Measurements from ENCODE around the gene PRPF39. TPM values are rescaled to one million over a fixed set of nuclear protein-coding genes. Genes with fewer than 3 reads are reported as not detected.
"Not testable (repeated sequence)": the region's sequence is repeated elsewhere in the genome, so short reads cannot be mapped to it uniquely, and the experiment has no call there.

Gene PRPF39
- total RNA-seq, 2 donors from 2014 or later, result 22.3 to 33.4 TPM

DNA sequence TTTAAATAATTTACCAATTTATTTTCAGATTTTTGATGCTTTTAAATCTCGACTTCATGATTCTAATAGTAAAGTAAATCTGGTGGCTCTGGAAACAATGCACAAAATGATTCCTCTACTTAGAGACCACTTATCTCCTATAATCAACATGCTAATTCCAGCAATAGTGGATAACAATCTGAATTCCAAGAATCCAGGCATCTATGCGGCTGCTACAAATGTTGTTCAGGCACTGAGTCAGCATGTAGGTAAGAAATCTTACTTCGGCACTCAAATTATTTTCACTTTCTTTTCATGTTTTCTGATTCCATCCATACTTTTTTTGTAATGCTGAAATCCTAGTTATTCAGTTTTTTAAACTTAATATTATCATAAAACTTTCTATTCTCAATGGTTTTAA, 15.5 kb upstream of the PRPF39 start:
- H3K36me3 ChIP-seq, result no peaks in the 10 kb centered on the region
- no peak for DNase-seq
- no peak overlapping the region for H3K9ac ChIP-seq (ENCODE audit: low read depth in 2 of 2, low read length in 2 of 2)
- TF ChIP-seq, protein P1, sequence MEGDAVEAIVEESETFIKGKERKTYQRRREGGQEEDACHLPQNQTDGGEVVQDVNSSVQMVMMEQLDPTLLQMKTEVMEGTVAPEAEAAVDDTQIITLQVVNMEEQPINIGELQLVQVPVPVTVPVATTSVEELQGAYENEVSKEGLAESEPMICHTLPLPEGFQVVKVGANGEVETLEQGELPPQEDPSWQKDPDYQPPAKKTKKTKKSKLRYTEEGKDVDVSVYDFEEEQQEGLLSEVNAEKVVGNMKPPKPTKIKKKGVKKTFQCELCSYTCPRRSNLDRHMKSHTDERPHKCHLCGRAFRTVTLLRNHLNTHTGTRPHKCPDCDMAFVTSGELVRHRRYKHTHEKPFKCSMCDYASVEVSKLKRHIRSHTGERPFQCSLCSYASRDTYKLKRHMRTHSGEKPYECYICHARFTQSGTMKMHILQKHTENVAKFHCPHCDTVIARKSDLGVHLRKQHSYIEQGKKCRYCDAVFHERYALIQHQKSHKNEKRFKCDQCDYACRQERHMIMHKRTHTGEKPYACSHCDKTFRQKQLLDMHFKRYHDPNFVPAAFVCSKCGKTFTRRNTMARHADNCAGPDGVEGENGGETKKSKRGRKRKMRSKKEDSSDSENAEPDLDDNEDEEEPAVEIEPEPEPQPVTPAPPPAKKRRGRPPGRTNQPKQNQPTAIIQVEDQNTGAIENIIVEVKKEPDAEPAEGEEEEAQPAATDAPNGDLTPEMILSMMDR (IDR thresholded peaks at IDR 0.05), result no peak
- no peak overlapping the region for H3K27ac ChIP-seq
- no peak overlapping the region for H3K4me3 ChIP-seq
- no peaks in the 10 kb centered on the region for H3K4me1 ChIP-seq
- intact Hi-C loops (cut with DNase I), result no loop called here
- H3K27me3 ChIP-seq, result no peaks in the 10 kb centered on the region
- H3K9me3 ChIP-seq, result no peaks in the 10 kb centered on the region

DNA sequence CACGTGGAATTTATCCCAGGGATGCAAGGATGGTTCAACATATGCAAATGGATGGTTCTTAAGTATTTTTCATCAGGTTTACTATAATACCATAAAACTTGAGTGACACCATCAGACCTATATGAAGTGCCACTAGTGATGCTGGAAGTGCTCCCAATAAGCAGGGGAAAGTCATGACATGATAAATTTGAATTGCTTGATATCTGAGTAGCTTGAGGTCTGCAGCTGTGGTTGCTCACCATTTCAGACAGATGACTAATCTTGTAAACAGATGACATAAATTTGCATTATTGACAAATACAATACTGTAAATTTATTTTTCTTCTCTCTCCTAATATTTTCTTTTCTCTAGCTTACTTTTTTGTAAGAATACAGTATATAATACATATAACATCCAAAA, 13.7 kb upstream of the PRPF39 start:
- Histone ChIP-seq H3K4me1 (no peaks in the 10 kb centered on the region), H3K9me3 (no peaks in the 10 kb centered on the region), H3K9ac (ENCODE audit: low read depth in 2 of 2, low read length in 2 of 2) (no peak overlapping the region), H3K4me3 (no peak overlapping the region), H3K27me3 (no peaks in the 10 kb centered on the region), H3K36me3 (no peaks in the 10 kb centered on the region), H3K27ac (no peak overlapping the region)
- DNase-seq, result no peak
- intact Hi-C loops (cut with DNase I), result no loop called here
- TF ChIP-seq, protein P1 (IDR thresholded peaks at IDR 0.05), result no peak

DNA sequence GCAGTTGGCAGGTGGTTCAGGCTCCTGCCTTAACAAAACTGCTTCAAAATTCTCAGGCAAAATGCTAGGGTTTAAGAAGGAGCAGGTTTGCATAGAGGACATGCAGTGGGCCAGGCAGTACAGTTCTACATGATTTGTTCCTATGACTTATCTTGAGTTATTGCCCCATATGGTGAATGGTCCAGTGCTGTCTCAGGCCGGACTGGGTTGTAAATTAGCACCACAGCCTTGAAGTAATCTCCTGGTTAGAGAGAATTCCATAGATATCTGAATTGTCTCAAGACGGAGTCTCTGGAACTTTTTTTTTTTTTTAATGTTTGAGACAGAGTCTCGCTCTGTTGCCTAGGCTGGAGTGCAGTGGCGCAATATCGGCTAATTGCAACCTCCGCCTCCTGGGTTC, 11.8 kb upstream of the PRPF39 start:
- Histone ChIP-seq H3K36me3 (no peaks in the 10 kb centered on the region), H3K9me3 (no peaks in the 10 kb centered on the region), H3K4me3 (no peak overlapping the region), H3K27me3 (no peaks in the 10 kb centered on the region), H3K9ac (ENCODE audit: low read depth in 2 of 2, low read length in 2 of 2) (no peak overlapping the region), H3K4me1 (no peaks in the 10 kb centered on the region), H3K27ac (no peak overlapping the region)
- DNase-seq, result no peak
- TF ChIP-seq, protein P1 (IDR thresholded peaks at IDR 0.05), result no peak
- intact Hi-C loops (cut with DNase I), result no loop called here

DNA sequence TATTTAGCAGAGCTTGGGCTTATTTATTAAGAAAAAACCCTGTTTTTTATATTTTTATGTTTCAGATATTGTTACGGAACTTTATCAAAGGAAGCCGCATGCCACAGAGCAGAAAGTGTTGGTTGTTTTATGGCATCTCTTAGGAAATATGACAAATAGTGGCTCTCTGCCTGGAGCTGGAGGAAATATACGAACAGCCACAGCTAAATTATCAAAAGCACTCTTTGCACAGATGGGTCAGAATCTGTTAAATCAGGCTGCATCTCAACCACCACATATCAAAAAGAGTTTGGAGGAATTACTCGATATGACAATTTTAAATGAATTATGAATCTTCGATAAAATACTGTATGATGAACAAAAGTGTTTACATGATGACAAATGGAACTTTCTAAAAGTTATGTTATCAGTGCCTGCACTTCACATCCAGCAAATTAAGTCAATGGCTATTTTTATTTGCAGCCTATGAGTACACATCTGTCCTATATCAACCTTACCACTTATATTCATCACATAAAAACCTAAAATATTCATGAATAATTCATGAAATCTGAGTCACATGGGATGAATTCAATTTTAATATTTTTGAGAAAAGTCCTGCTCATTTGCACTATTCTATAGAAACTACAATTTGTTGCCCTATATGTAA, 10.6 kb upstream of the PRPF39 start:
- no peak for DNase-seq
- Histone ChIP-seq H3K4me1 (no peaks in the 10 kb centered on the region), H3K9ac (ENCODE audit: low read depth in 2 of 2, low read length in 2 of 2) (no peak overlapping the region), H3K27ac (no peak overlapping the region), H3K9me3 (no peaks in the 10 kb centered on the region), H3K27me3 (no peaks in the 10 kb centered on the region), H3K36me3 (no peaks in the 10 kb centered on the region), H3K4me3 (no peak overlapping the region)
- TF ChIP-seq, protein P1 (IDR thresholded peaks at IDR 0.05), result no peak
- intact Hi-C loops (cut with DNase I), result no loop called here

DNA sequence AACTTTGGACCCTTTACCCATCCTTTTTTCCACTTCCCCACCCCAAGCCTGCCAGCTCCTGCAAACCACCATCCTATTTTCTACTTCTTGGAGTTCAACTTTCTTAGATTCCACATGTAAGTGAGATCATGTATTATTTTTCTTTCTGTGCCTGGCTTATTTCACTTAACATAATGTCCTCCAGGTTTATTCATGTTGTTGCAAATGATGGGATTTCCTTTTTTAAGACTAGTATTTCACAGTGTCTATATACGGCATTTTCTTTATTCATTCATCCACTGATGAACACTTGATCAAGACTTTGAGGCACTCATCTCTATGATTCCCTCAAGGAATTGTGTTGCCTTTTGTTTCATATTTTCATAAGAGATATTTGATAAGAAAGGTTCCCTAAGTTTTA, 5.6 kb upstream of the PRPF39 start:
- H3K27me3 ChIP-seq, result no peaks in the 10 kb centered on the region
- no peak overlapping the region for H3K4me3 ChIP-seq
- intact Hi-C loops (cut with DNase I), result no loop called here
- no peaks in the 10 kb centered on the region for H3K9me3 ChIP-seq
- H3K27ac ChIP-seq, result no peak overlapping the region
- no peaks in the 10 kb centered on the region for H3K4me1 ChIP-seq
- H3K9ac ChIP-seq (ENCODE audit: low read depth in 2 of 2, low read length in 2 of 2), result no peak overlapping the region
- TF ChIP-seq, protein P1 (IDR thresholded peaks at IDR 0.05), result no peak
- no peaks in the 10 kb centered on the region for H3K36me3 ChIP-seq
- DNase-seq, result no peak

DNA sequence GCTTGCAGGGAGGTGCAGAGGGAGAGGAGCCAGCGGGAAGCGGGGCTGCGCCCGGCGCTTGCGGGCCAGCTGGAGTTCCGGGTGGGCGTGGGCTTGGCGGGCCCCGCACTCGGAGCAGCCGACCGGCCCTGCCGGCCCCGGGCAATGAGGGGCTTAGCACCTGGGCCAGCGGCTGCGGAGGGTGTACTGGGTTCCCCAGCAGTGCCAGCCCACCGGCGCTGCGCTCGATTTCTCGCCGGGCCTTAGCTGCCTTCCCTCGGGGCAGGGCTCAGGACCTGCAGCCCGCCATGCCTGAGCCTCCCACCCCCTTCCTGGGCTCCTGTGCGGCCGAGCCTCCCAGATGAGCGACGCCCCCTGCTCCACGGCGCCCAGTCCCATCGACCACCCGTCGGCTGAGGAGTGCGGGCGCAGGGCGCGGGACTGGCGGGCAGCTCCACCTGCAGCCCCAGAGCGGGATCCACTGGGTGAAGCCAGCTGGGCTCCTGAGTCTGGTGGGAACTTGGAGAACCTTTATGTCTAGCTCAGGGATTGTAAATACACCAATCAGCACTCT, 3.4 kb upstream of the PRPF39 start:
- DNase-seq, result not testable (repeated sequence)

DNA sequence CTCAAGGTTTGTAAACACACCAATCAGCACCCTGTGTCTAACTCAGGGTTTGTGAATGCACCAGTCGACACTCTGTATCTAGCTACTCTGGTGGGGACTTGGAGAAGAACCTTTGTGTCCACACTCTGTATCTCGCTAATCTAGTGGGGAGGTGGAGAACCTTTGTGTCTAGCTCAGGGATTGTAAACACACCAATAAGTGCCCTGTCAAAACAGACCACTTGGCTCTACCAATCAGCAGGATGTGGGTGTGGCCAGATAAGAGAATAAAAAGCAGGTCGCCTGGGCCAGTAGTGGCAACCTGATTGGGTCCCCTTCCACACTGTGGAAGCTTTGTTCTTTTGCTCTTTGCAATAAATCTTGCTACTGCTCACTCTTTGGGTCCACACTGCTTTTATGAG, 2.8 kb upstream of the PRPF39 start:
- H3K4me3 ChIP-seq; DNase-seq; H3K9me3 ChIP-seq; H3K36me3 ChIP-seq; H3K9ac ChIP-seq (ENCODE audit: low read depth in 2 of 2, low read length in 2 of 2); H3K4me1 ChIP-seq; H3K27me3 ChIP-seq; H3K27ac ChIP-seq: not testable (repeated sequence)
- intact Hi-C loops (cut with DNase I), result loop anchor here (5.0 kb wide), 1 partner anchor 119 kb away; the partner anchor contains the start of genes KLHL28 and TOGARAM1

More for the DNA sequence above, 3.4 kb upstream of the PRPF39 start:
- not testable (repeated sequence) for H3K4me1 ChIP-seq; H3K4me3 ChIP-seq; H3K9ac ChIP-seq (ENCODE audit: low read depth in 2 of 2, low read length in 2 of 2); H3K9me3 ChIP-seq; H3K36me3 ChIP-seq; H3K27ac ChIP-seq; H3K27me3 ChIP-seq
- intact Hi-C loops (cut with DNase I), result loop anchor here (5.0 kb wide), 1 partner anchor 118 kb away; the partner anchor contains the start of genes KLHL28 and TOGARAM1
